ENCODE data around the gene SEC24A. TPM values are rescaled to one million over a fixed set of nuclear protein-coding genes. Genes with fewer than 3 reads are reported as not detected.

Gene SEC24A
- total RNA-seq, 1 experiment from 2014 or later = 30.4 TPM

GRCh38 chr5:134714120-134714519, 65.5 kb downstream of the SEC24A start:
- TF ChIP-seq CTCF (conservative IDR thresholded peaks at IDR 0.05) = no peak
- H3T11ph ChIP-seq (ENCODE audit: low read length) = no peak overlapping the region
- no peak overlapping the region for H3K56ac ChIP-seq (ENCODE audit: insufficient read length, low read depth, low read length)
- no peak overlapping the region for H4K5ac ChIP-seq (ENCODE audit: insufficient read length, low read depth, low read length)
- H3K9me3 Mint-ChIP-seq = no peaks in the 10 kb centered on the region; a peak in 1 of 5 replicates
- no peak overlapping the region for H2AK5ac ChIP-seq (ENCODE audit: insufficient read length, low read length)
- H3K79me2 ChIP-seq (ENCODE audit: insufficient read depth, low read length) = no peaks in the 10 kb centered on the region
- no CpG with 5 or more reads among the region's 5 CpGs for WGBS (ENCODE audit: extremely low coverage, insufficient read length, low lambda C conversion rate)
- no peak overlapping the region for H2BK20ac ChIP-seq (ENCODE audit: low read depth, low read length, poor library complexity, severe bottlenecking)
- no peak overlapping the region for H4K8ac ChIP-seq (replicated peaks; ENCODE audit: insufficient read length, low read depth, low read length)
- H2BK120ac ChIP-seq (ENCODE audit: low read depth, low read length, poor library complexity, severe bottlenecking) = no peak overlapping the region
- H3K4me1 ChIP-seq (ENCODE audit: insufficient read depth, low read length) = no peaks in the 10 kb centered on the region
- no peak overlapping the region for H3K4me3 Mint-ChIP-seq
- H3K27me3 Mint-ChIP-seq (ENCODE audit: low read depth) = no peaks in the 10 kb centered on the region
- no peak overlapping the region for H3K23ac ChIP-seq (ENCODE audit: insufficient read length, low read depth, low read length)
- H2BK15ac ChIP-seq (ENCODE audit: low read depth, low read length) = no peak overlapping the region
- H3K27me3 ChIP-seq (ENCODE audit: insufficient read depth, low read length) = no peaks in the 10 kb centered on the region
- no peak for DNase-seq
- no peaks in the 10 kb centered on the region for H4K20me1 ChIP-seq (ENCODE audit: control insufficient read depth, insufficient read depth, insufficient read length)
- H3K4me1 Mint-ChIP-seq = peaks cover 4 to 6% of the 10 kb centered on the region in 2 experiments; a peak in 2 of 4 replicates
- no peak overlapping the region for H3K27ac ChIP-seq (ENCODE audit: insufficient read length, low read depth, low read length)
- H3K27ac Mint-ChIP-seq = no peak overlapping the region; a peak in 1 of 7 replicates
- no peak overlapping the region for H4K91ac ChIP-seq (ENCODE audit: insufficient read length, low read depth, low read length)
- H3K9me3 ChIP-seq (ENCODE audit: control insufficient read depth, low read depth, low read length) = no peaks in the 10 kb centered on the region
- H3K79me1 ChIP-seq (ENCODE audit: insufficient read depth, low read depth, low read length, poor library complexity, severe bottlenecking) = no peaks in the 10 kb centered on the region
- no peak overlapping the region for H2BK12ac ChIP-seq (ENCODE audit: insufficient read length, low read depth, low read length)
- no peak overlapping the region for H3K4me2 ChIP-seq (ENCODE audit: insufficient read depth, insufficient read length, low read length)
- no peak overlapping the region for H3K14ac ChIP-seq (ENCODE audit: insufficient read depth, low read length)
- no peaks in the 10 kb centered on the region for H3K23me2 ChIP-seq (ENCODE audit: insufficient read length, low read depth, low read length, poor library complexity, severe bottlenecking)
- no peak overlapping the region for H3K18ac ChIP-seq (ENCODE audit: insufficient read length, low read depth, low read length)
- H3K9ac ChIP-seq (ENCODE audit: extremely low read depth, insufficient read length, low read length) = no peak overlapping the region
- H2BK5ac ChIP-seq (ENCODE audit: insufficient read length, low read length) = no peak overlapping the region
- H3K4ac ChIP-seq (ENCODE audit: low read depth, low read length) = no peak overlapping the region
- peaks cover 27 to 65% (median 49%) of the 10 kb centered on the region in 3 experiments for H3K36me3 Mint-ChIP-seq (ENCODE audit: insufficient read depth in 1 of 3, low read depth in 3 of 3)
- no peak overlapping the region for H2AFZ ChIP-seq (ENCODE audit: low read length)
